Progenitor cell of endocrine pancreas (in vitro differentiated cells): ENCODE measurements around the gene BBS9. TPM values are rescaled to one million over a fixed set of nuclear protein-coding genes. Genes with fewer than 3 reads are reported as not detected.

Experiments
- DNase-seq: peaks from one replicate; pipeline ENCODE4 v3.0.0; 2021; ENCODE audit warnings: low spot score; ENCODE audit not compliant: unreplicated experiment
- H3K27ac Mint-ChIP-seq: 2 replicates; pipeline ENCODE4 v1.8.0; 2021; ENCODE audit warnings: mild to moderate bottlenecking, moderate library complexity, mixed read lengths
- H3K27me3 Mint-ChIP-seq: 2 replicates; pipeline ENCODE4 v1.8.0; 2021; ENCODE audit warnings: mixed read lengths
- H3K36me3 Mint-ChIP-seq: 2 replicates; pipeline ENCODE4 v1.8.0; 2022; ENCODE audit warnings: mixed read lengths; ENCODE audit not compliant: insufficient read depth
- H3K4me1 Mint-ChIP-seq: 2 replicates; pipeline ENCODE4 v1.8.0; 2021; ENCODE audit warnings: low read depth, mixed read lengths
- H3K4me3 Mint-ChIP-seq: 2 replicates; pipeline ENCODE4 v1.8.0; 2021; ENCODE audit warnings: low read depth, mild to moderate bottlenecking, moderate library complexity, mixed read lengths
- H3K9me3 Mint-ChIP-seq: 2 replicates; pipeline ENCODE4 v1.8.0; 2021; ENCODE audit warnings: low read depth, mixed read lengths
- CTCF ChIP-seq: fragments of 200-600 bp; sonication (generic); IDR thresholded peaks from one replicate; pipeline ENCODE4 v1.5.0; 2021; ENCODE audit warnings: antibody characterized with exemption, mild to moderate bottlenecking; ENCODE audit not compliant: unreplicated experiment
- total RNA-seq: library from RNA; stranded (reverse); gene quantifications from 2 replicates; pipeline ENCODE4 v1.2.1, GENCODE V29; 2021

BBS9 gene
- total RNA-seq, 1 donor from 2014 or later: 25.5 TPM

DNA sequence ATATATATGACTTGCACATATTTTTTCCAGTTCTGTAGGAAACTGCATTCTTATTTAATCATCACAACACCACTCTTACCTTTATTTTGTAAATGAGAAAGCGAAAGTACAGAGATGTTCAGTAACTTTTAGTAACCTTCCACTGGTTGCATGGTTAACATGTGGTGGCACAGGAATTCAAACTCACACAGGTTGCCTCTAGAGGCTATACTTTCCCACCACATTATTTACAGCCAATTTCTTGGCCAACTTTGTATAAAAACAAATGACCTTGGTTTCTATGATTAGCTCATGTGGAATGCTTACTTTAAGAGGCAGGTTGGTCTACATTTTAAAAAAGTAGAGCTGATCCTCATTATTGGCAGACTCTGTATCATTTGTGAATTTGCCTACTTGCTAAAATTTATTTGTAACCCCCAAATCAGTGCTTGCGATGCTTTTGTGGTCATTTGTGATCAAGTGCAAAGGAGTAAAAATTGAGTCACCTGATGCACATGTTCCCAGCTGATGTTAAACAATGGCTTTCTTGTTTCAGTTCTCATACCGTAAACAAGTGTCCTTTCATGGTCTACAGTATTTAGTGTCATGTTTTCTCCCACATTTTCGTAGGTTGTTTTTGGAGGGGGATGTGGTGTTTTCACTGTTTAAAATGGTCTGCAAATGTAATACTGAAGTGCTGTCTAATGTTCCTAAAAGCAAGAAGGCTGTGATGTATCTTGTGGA, 14.8 kb downstream of the BBS9 start:
- Mint-ChIP-seq H3K36me3 (peaks cover 8% of the 10 kb centered on the region), H3K4me3 (no peak overlapping the region), H3K27me3 (no peaks in the 10 kb centered on the region), H3K27ac (no peak overlapping the region), H3K4me1 (no peaks in the 10 kb centered on the region), H3K9me3 (peaks cover 7% of the 10 kb centered on the region)
- TF ChIP-seq CTCF: no peak
- no peak for DNase-seq

DNA sequence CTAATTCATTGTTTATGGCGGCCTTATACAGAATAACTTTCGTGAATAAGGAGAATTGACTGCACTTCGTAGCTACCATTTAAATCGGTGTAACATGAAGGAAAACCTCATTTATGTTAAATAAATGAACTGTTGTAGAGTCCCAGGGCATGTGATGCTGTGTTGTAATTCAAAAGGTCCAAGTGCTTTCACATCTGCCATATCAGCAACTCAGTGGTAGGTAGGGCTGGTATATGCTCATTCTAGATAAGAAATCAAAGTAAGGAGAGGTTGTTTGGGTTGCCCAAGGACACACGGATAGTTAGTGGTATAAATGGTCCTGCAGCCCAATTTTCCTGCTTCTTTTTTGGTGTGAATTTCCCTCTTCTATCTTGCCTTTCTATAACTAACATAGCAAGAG, 15.8 kb downstream of the BBS9 start:
- Mint-ChIP-seq H3K36me3 (peaks cover 8% of the 10 kb centered on the region), H3K4me1 (no peaks in the 10 kb centered on the region), H3K9me3 (peaks cover 7% of the 10 kb centered on the region), H3K27ac (no peak overlapping the region), H3K27me3 (no peaks in the 10 kb centered on the region), H3K4me3 (no peak overlapping the region)
- TF ChIP-seq CTCF: no peak
- DNase-seq: no peak

- H3K36me3 Mint-ChIP-seq: no peaks in the 10 kb centered on the region
- no peak for DNase-seq
- no peak overlapping the region for H3K4me3 Mint-ChIP-seq
- TF ChIP-seq CTCF: no peak
- no peak overlapping the region for H3K27ac Mint-ChIP-seq
- no peaks in the 10 kb centered on the region for H3K27me3 Mint-ChIP-seq
- H3K9me3 Mint-ChIP-seq: no peaks in the 10 kb centered on the region
- no peaks in the 10 kb centered on the region for H3K4me1 Mint-ChIP-seq
Observed at GRCh38 chr7:33152087-33152486, 22.7 kb downstream of the BBS9 start.

DNA sequence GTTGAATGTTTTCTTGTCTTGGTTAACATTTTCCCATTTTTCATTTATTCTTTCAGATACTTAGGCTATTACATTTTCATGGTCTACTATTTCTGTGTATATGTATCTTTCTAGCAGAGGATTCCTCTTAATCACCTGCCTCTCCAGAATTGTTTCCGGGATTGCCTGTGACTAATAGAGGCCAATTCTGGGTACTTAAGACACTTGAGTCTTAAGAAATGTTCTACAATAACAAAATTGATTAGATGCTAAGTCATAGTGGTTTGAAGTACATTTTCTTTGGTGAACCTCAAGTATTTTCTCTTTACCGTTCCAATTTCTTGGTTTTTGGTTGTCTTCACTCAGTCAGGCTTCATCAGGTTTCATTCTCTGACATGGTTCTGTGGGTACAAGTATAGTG, 26.4 kb downstream of the BBS9 start:
- H3K4me1 Mint-ChIP-seq: no peaks in the 10 kb centered on the region
- peaks cover 1% of the 10 kb centered on the region for H3K36me3 Mint-ChIP-seq
- H3K27me3 Mint-ChIP-seq: no peaks in the 10 kb centered on the region
- no peak for DNase-seq
- H3K9me3 Mint-ChIP-seq: no peaks in the 10 kb centered on the region
- H3K4me3 Mint-ChIP-seq: no peak overlapping the region
- TF ChIP-seq CTCF: no peak
- H3K27ac Mint-ChIP-seq: no peak overlapping the region

DNA sequence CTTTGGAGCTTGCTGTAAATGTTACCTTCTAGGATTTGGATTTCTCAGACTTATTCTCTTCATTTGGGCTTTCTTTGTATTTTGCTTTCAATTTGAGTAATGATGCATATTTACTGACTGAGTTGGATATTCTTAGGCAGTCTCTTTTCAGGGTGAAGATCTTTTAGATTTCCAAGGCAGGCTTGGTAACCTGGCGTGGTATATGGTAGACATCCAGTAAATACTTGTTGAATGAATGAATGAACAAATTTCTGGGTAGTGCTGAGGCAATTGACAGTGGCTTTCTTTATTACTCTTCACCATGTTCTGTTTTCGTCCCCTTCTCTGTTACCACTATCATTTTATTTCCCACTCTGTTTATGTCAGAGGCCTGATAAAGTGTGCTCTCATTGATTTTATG, 27.1 kb downstream of the BBS9 start:
- no peak for TF ChIP-seq CTCF
- no peak for DNase-seq
- H3K27me3 Mint-ChIP-seq: no peaks in the 10 kb centered on the region
- no peaks in the 10 kb centered on the region for H3K4me1 Mint-ChIP-seq
- H3K27ac Mint-ChIP-seq: no peak overlapping the region
- H3K4me3 Mint-ChIP-seq: no peak overlapping the region
- H3K9me3 Mint-ChIP-seq: no peaks in the 10 kb centered on the region
- peaks cover 3% of the 10 kb centered on the region for H3K36me3 Mint-ChIP-seq
